Panc1 (cell line): ENCODE measurements around the gene VAMP2. TPM values are rescaled to one million over a fixed set of nuclear protein-coding genes. Genes with fewer than 3 reads are reported as not detected.

ENCODE experiments used
- ATAC-seq: fragments of 200-7000 bp; cut with Tn5 transposase; 2 replicates; pipeline ENCODE4 v1.9.1; 2020; ENCODE audit warnings: mild to moderate bottlenecking, moderate library complexity
- BruUV-seq: library from RNA; stranded (reverse); fragments of 400-500 nt; replicated peaks from 2 replicates; lab custom pipeline; 2021; lab: Mats Ljungman, UMichigan
- CTCF ChIA-PET: fragments of 300-600 bp; sonication (Branson Sonifier 250); formaldehyde crosslinking; loops from one replicate; lab custom pipeline; 2022; ENCODE audit warnings: antibody characterized with exemption; lab: Charles Lee
- POLR2A ChIA-PET: fragments of 300-600 bp; sonication (Branson Sonifier 250); formaldehyde crosslinking; loops from one replicate; lab custom pipeline; 2022; ENCODE audit warnings: antibody characterized with exemption; lab: Charles Lee
- DNase-seq: peaks from one replicate; pipeline ENCODE4 v3.0.0-alpha.2; 2010; ENCODE audit warnings: low read depth, low spot score
- H3K27ac ChIP-seq: 2 replicates; pipeline ENCODE4 v1.5.1; 2011; ENCODE audit warnings: mild to moderate bottlenecking, low read length, inconsistent platforms
- H3K27me3 ChIP-seq: fragments of 200-500 bp; sonication (Bioruptor generic); 2 replicates; pipeline ENCODE4 v1.6.0; 2014; ENCODE audit warnings: low read length, inconsistent platforms; ENCODE audit not compliant: control insufficient read depth, insufficient read depth
- H3K36me3 ChIP-seq: fragments of 200-500 bp; sonication (Bioruptor generic); 2 replicates; pipeline ENCODE4 v1.5.1; 2014; ENCODE audit warnings: inconsistent platforms, mild to moderate bottlenecking, low read length, moderate library complexity; ENCODE audit not compliant: control insufficient read depth, insufficient read depth
- H3K4me1 ChIP-seq: 2 replicates; pipeline ENCODE4 v1.5.1; 2011; ENCODE audit warnings: inconsistent platforms, mild to moderate bottlenecking, low read length, moderate library complexity; ENCODE audit not compliant: control insufficient read depth, insufficient read depth
- H3K4me3 ChIP-seq, 2 experiments: 2 replicates each; pipeline ENCODE4 v1.5.1; 2011 to 2012; ENCODE audit warnings: low read depth in 2 of 2, low read length in 2 of 2, mild to moderate bottlenecking in 2 of 2, inconsistent platforms in 1 of 2, moderate library complexity in 1 of 2
- H3K9me3 ChIP-seq: fragments of 200-500 bp; sonication (Bioruptor generic); 2 replicates; pipeline ENCODE4 v1.5.1; 2014; ENCODE audit warnings: low read depth, mild to moderate bottlenecking, inconsistent platforms, low read length, moderate library complexity; ENCODE audit not compliant: control insufficient read depth, insufficient read depth
- POLR2AphosphoS5 ChIP-seq: IDR thresholded peaks from 2 replicates; pipeline ENCODE4 v1.6.1; 2012; ENCODE audit warnings: mild to moderate bottlenecking, low read depth, low read length, moderate library complexity
- SIN3A ChIP-seq: IDR thresholded peaks from 2 replicates; pipeline ENCODE4 v1.6.1; 2012; ENCODE audit warnings: low read depth, mild to moderate bottlenecking, low read length, moderate library complexity, borderline replicate concordance; ENCODE audit not compliant: insufficient read depth
- TCF7L2 ChIP-seq: IDR thresholded peaks from 2 replicates; pipeline ENCODE4 v1.6.1; 2011; ENCODE audit warnings: mild to moderate bottlenecking, low read depth, low read length, inconsistent platforms
- in situ Hi-C: cut with HindIII; loops from 2 replicates; pipeline ENCODE4 v1.10.0; 2016; ENCODE audit warnings: low sequenced_read_pairs, low pct_unique_long_range_greater_than_20kb
- intact Hi-C: fragments of 100-400 bp; cut with micrococcal nuclease; formaldehyde crosslinking; loops from one replicate; pipeline ENCODE4 v1.10.0; 2022; ENCODE audit not compliant: unreplicated experiment
- total RNA-seq: library from RNA; stranded (reverse); gene quantifications from one replicate; pipeline ENCODE4 v1.2.1, GENCODE V29; 2021; ENCODE audit not compliant: unreplicated experiment
- TF ChIP-seq, protein P1 (sequence below), 2 experiments: IDR thresholded peaks; 2 replicates each; pipeline ENCODE4 v1.6.1; 2011 to 2012; ENCODE audit warnings: low read depth in 2 of 2, control low read depth in 1 of 2, low read length in 1 of 2, mild to moderate bottlenecking in 1 of 2, moderate library complexity in 1 of 2; ENCODE audit not compliant: insufficient read depth in 1 of 2
- TF ChIP-seq, protein P2 (sequence below): fragments of 450-650 bp; IDR thresholded peaks from 2 replicates; pipeline ENCODE4 v1.5.1; 2017; ENCODE audit warnings: mild to moderate bottlenecking

VAMP2 gene
- total RNA-seq, 1 experiment from 2014 or later: 28.6 TPM

DNA sequence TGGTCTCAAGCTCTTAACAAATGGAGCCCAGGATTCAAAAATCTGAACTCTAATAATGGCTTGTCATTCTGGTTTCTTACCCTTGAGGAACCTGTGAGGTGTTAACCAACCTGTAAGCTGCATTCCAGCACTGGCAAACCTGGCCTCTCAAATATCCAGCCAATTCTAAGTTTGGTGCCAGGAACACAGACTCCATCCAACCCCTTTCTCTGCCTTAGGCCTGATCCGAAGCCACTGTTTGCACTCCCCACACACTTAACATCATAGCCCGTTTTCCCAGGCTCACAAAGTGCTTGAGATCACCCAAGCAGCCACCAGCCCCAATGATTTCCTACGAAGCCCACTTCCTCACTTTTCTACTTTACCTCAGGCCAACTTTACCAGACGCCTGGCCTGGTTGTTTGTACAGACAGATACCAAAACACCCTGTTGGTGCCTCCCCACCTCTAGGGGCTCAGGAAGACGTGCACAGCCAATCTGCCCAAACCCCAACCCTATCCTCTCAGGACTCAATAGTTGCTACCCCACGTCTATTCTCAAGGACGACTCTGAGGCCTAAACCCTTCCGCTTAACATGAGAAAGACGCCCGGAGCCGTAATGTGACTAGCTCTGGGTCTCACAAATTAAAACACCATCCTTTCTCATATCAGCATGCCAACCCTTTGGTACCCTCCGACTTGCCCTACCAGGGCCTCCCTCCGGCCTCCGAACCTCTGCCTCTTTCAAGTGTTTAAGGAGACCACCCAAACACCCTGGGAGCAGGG is 7.3 kb downstream of the VAMP2 start:
- POLR2A ChIA-PET: interaction anchor here (0.6 to 2.2 kb wide), 2 partner anchors 10 to 18 kb away, joined by 7 to 12 read pairs; no protein-coding TSS in a partner anchor
- ATAC-seq (no peak), DNase-seq (no peak)
- in situ Hi-C loops (no loop called here), intact Hi-C loops (no loop called here)
- Histone ChIP-seq H3K4me1 (peaks cover 41% of the 10 kb centered on the region), H3K36me3 (no peaks in the 10 kb centered on the region; the same call in 1 of the 2 replicates), H3K9me3 (no peaks in the 10 kb centered on the region), H3K4me3 (peak overlapping the region; percentile 71 to 73), H3K27me3 (no peaks in the 10 kb centered on the region), H3K27ac (peak overlapping the region; percentile 82)
- TF ChIP-seq, protein P1, sequence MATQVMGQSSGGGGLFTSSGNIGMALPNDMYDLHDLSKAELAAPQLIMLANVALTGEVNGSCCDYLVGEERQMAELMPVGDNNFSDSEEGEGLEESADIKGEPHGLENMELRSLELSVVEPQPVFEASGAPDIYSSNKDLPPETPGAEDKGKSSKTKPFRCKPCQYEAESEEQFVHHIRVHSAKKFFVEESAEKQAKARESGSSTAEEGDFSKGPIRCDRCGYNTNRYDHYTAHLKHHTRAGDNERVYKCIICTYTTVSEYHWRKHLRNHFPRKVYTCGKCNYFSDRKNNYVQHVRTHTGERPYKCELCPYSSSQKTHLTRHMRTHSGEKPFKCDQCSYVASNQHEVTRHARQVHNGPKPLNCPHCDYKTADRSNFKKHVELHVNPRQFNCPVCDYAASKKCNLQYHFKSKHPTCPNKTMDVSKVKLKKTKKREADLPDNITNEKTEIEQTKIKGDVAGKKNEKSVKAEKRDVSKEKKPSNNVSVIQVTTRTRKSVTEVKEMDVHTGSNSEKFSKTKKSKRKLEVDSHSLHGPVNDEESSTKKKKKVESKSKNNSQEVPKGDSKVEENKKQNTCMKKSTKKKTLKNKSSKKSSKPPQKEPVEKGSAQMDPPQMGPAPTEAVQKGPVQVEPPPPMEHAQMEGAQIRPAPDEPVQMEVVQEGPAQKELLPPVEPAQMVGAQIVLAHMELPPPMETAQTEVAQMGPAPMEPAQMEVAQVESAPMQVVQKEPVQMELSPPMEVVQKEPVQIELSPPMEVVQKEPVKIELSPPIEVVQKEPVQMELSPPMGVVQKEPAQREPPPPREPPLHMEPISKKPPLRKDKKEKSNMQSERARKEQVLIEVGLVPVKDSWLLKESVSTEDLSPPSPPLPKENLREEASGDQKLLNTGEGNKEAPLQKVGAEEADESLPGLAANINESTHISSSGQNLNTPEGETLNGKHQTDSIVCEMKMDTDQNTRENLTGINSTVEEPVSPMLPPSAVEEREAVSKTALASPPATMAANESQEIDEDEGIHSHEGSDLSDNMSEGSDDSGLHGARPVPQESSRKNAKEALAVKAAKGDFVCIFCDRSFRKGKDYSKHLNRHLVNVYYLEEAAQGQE (IDR thresholded peaks at IDR 0.05; ENCODE audit: insufficient read depth in 1 of 2, low read depth in 2 of 2, low read length in 1 of 2): no peak
- TF ChIP-seq SIN3A (no peak), POLR2AphosphoS5 (no peak), TCF7L2 (no peak)
- TF ChIP-seq, protein P2, sequence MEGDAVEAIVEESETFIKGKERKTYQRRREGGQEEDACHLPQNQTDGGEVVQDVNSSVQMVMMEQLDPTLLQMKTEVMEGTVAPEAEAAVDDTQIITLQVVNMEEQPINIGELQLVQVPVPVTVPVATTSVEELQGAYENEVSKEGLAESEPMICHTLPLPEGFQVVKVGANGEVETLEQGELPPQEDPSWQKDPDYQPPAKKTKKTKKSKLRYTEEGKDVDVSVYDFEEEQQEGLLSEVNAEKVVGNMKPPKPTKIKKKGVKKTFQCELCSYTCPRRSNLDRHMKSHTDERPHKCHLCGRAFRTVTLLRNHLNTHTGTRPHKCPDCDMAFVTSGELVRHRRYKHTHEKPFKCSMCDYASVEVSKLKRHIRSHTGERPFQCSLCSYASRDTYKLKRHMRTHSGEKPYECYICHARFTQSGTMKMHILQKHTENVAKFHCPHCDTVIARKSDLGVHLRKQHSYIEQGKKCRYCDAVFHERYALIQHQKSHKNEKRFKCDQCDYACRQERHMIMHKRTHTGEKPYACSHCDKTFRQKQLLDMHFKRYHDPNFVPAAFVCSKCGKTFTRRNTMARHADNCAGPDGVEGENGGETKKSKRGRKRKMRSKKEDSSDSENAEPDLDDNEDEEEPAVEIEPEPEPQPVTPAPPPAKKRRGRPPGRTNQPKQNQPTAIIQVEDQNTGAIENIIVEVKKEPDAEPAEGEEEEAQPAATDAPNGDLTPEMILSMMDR: no peak
- CTCF ChIA-PET: no interaction called here
- BruUV-seq: no TSS peak

DNA sequence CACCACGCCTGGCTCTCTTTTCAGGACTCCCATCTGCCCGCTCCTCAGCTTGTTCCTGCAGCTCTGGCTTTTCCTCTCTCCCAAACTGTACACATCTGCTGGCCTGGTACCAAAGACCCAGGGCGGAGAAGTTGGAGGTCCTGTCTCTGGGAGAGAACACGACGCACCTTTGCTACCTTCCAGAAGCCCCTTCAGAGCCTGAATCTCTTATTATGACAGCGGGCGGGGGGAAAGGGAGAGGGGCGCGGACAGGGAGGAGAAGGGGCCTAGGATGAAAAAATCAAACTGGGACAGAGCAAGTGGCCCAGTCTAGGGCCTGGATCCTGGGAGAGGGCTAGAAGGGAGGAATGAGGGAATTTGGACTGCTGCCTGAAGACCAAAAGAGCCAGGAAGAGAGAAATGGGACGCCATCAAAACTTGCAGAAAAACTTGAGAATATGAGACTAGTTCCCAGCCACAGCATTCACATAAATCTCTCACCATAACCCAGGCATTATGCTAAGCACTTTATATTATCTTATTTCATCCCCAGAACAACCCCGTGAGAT is 8.1 kb downstream of the VAMP2 start:
- no peak for DNase-seq
- in situ Hi-C loops: no loop called here
- peaks cover 39% of the 10 kb centered on the region for H3K4me1 ChIP-seq
- ChIA-PET POLR2A (interaction anchor here (0.5 to 0.6 kb wide), 2 partner anchors 9 to 93 kb away, joined by 5 to 7 read pairs; partner anchors contain the start of gene CTC1), CTCF (interaction anchor here (0.6 kb wide), 1 partner anchor 34 kb away, joined by 7 read pairs; no protein-coding TSS in a partner anchor)
- H3K27ac ChIP-seq: peak overlapping the region; percentile 82
- no TSS peak for BruUV-seq
- H3K27me3 ChIP-seq: no peaks in the 10 kb centered on the region
- H3K9me3 ChIP-seq: no peaks in the 10 kb centered on the region
- ATAC-seq: no peak
- H3K4me3 ChIP-seq: peak overlapping the region; percentile 71 to 73
- intact Hi-C loops: no loop called here
- TF ChIP-seq SIN3A: no peak
- TF ChIP-seq TCF7L2: no peak
- TF ChIP-seq, protein P2: no peak
- TF ChIP-seq POLR2AphosphoS5: no peak
- TF ChIP-seq, protein P1 (IDR thresholded peaks at IDR 0.05; ENCODE audit: insufficient read depth in 1 of 2, low read depth in 2 of 2, low read length in 1 of 2): no peak
- no peaks in the 10 kb centered on the region for H3K36me3 ChIP-seq
